Kidney (tissue), 22 donors: ENCODE measurements around the gene B2M. TPM values are rescaled to one million over a fixed set of nuclear protein-coding genes. Genes with fewer than 3 reads are reported as not detected.

Source experiments
- DNase-seq, 5 donors: peaks; one replicate each; pipeline ENCODE4 v3.0.0-alpha.2; 2013 to 2020
- FAIRE-seq: peaks from 2 replicates; lab custom pipeline; 2012; peaks lifted over from hg19 to GRCh38; lab: Jason Lieb, UNC
- H3K27ac ChIP-seq, 2 donors: one replicate each; pipeline ENCODE4 v1.7.0; 2013; ENCODE audit warnings: low read depth in 2 of 2, low read length in 2 of 2, inconsistent platforms in 1 of 2
- H3K27me3 ChIP-seq: one replicate; pipeline ENCODE4 v1.7.1; 2013; ENCODE audit warnings: low read length, inconsistent platforms; ENCODE audit not compliant: control insufficient read depth, insufficient read depth
- H3K36me3 ChIP-seq, 3 donors: one replicate each; pipeline versions ENCODE4 v1.7.0 to v1.7.1; 2013; ENCODE audit warnings: low read length in 3 of 3, control low read depth in 1 of 3, inconsistent platforms in 1 of 3; ENCODE audit not compliant: insufficient read depth in 3 of 3, control insufficient read depth in 2 of 3
- H3K4me1 ChIP-seq, 3 donors: one replicate each; pipeline versions ENCODE4 v1.7.0 to v1.7.1; 2013; ENCODE audit warnings: low read length in 3 of 3, inconsistent platforms in 1 of 3, low read depth in 1 of 3; ENCODE audit not compliant: control insufficient read depth in 2 of 3, insufficient read depth in 2 of 3
- H3K4me3 ChIP-seq, 3 donors: one replicate each; pipeline versions ENCODE4 v1.7.0 to v1.8.1; 2013; ENCODE audit warnings: low read length in 3 of 3, control low read depth in 1 of 3, inconsistent platforms in 1 of 3
- H3K9ac ChIP-seq, 3 donors: one replicate each; pipeline versions ENCODE4 v1.7.0 to v1.7.1; 2013; ENCODE audit warnings: low read length in 3 of 3, control low read depth in 1 of 3, inconsistent platforms in 1 of 3
- H3K9me3 ChIP-seq, 3 donors: one replicate each; pipeline versions ENCODE4 v1.7.0 to v1.7.1; 2013; ENCODE audit warnings: low read length in 3 of 3, control low read depth in 1 of 3, inconsistent platforms in 1 of 3; ENCODE audit not compliant: control insufficient read depth in 2 of 3, insufficient read depth in 1 of 3
- CTCF ChIP-seq: IDR thresholded peaks from 3 replicates; pipeline ENCODE4 v1.5.1; 2012; ENCODE audit warnings: mild to moderate bottlenecking, moderate library complexity, borderline replicate concordance; ENCODE audit not compliant: insufficient read depth; ENCODE audit errors: extremely low read depth
- intact Hi-C: fragments of 100-400 bp; cut with DNase I; formaldehyde crosslinking; loops from one replicate; pipeline ENCODE4 v1.11.1; 2022
- long read RNA-seq, 10 donors: library from polyadenylated mRNA in 1 of 10; unstranded in 1 of 10; transcript quantifications; one replicate each; pipeline ENCODE4 v2.0.0 and lab custom pipeline, GENCODE V29; 2021 to 2026
- polyA plus RNA-seq: library from polyadenylated mRNA; stranded (reverse); fragments of 350-450 nt; fragmentation: Illumina TruSeq; extraction: RNeasy Lipid Tissue Mini Kit (QIAGEN cat#74804); gene quantifications from one replicate; pipeline ENCODE4 v1.2.3, GENCODE V29; 2014; ENCODE audit warnings: low read depth, low replicate concordance; ENCODE audit not compliant: insufficient read depth
- total RNA-seq: library from RNA; stranded (reverse); fragmentation: NEBNext Ultra II Directional; extraction: Animal tissue kit (Norgen Biotek cat#: 25700); gene quantifications from one replicate; pipeline ENCODE4 v1.2.1, GENCODE V29; 2021
- donor health status: control.
- donor health status: control.
- donor health status: control.
- donor health status: control.
- donor health status: control.
- donor health status: DM: yes; HTN: yes; CAD: no.
- donor health status: Normal renal cell carcinoma (clear cell type).

Gene B2M
- total RNA-seq (1,898 TPM), polyA plus RNA-seq (3,515 TPM)
- long read RNA-seq, donor 1, transcript B2M-213 (1 exons, 2,329 nt) = minor isoform, 46 of 291 reads
- long read RNA-seq, donor 1, transcript B2M-204 (4 exons, 1,705 nt) = major isoform, 220 of 291 reads
- long read RNA-seq, donor 1, partial matches to known transcripts = 13 of 291 reads
- long read RNA-seq, donor 1, other reads (novel, unspliced or antisense) = 9 of 291 reads
- long read RNA-seq, donor 2, transcript B2M-204 (4 exons, 1,705 nt) = major isoform, 385 of 464 reads
- long read RNA-seq, donor 2, transcript B2M-213 (1 exons, 2,329 nt) = minor isoform, 37 of 464 reads
- long read RNA-seq, donor 2, partial matches to known transcripts = 24 of 464 reads
- long read RNA-seq, donor 2, other reads (novel, unspliced or antisense) = 15 of 464 reads
- long read RNA-seq, donor 3, transcript B2M-204 (4 exons, 1,705 nt) = major isoform, 473 of 622 reads
- long read RNA-seq, donor 3, transcript B2M-213 (1 exons, 2,329 nt) = minor isoform, 76 of 622 reads
- long read RNA-seq, donor 3, partial matches to known transcripts = 45 of 622 reads
- long read RNA-seq, donor 3, other reads (novel, unspliced or antisense) = 24 of 622 reads
- long read RNA-seq, donor 4, transcript B2M-204 (4 exons, 1,705 nt) = major isoform, 315 of 370 reads
- long read RNA-seq, donor 4, transcript B2M-213 (1 exons, 2,329 nt) = minor isoform, 21 of 370 reads
- long read RNA-seq, donor 4, partial matches to known transcripts = 18 of 370 reads
- long read RNA-seq, donor 4, other reads (novel, unspliced or antisense) = 13 of 370 reads
- long read RNA-seq, donor 5, transcript B2M-204 (4 exons, 1,705 nt) = major isoform, 40 of 51 reads
- long read RNA-seq, donor 5, transcript B2M-213 (1 exons, 2,329 nt) = minor isoform, 11 of 51 reads
- long read RNA-seq, donor 5, partial matches to known transcripts = 0 of 51 reads
- long read RNA-seq, donor 5, other reads (novel, unspliced or antisense) = 0 of 51 reads
- long read RNA-seq, donor 6, transcript B2M-213 (1 exons, 2,329 nt) = minor isoform, 171 of 1,374 reads
- long read RNA-seq, donor 6, transcript B2M-204 (4 exons, 1,705 nt) = major isoform, 1,058 of 1,374 reads
- long read RNA-seq, donor 6, partial matches to known transcripts = 105 of 1,374 reads
- long read RNA-seq, donor 6, other reads (novel, unspliced or antisense) = 36 of 1,374 reads
- long read RNA-seq, donor 7, transcript B2M-213 (1 exons, 2,329 nt) = minor isoform, 174 of 1,183 reads
- long read RNA-seq, donor 7, transcript B2M-204 (4 exons, 1,705 nt) = major isoform, 977 of 1,183 reads
- long read RNA-seq, donor 7, transcript B2M-208 (3 exons, 1,081 nt) = minor isoform, 9 of 1,183 reads
- long read RNA-seq, donor 7, partial matches to known transcripts = 14 of 1,183 reads
- long read RNA-seq, donor 7, other reads (novel, unspliced or antisense) = 7 of 1,183 reads
- long read RNA-seq, donor 8, transcript B2M-213 (1 exons, 2,329 nt) = minor isoform, 69 of 578 reads
- long read RNA-seq, donor 8, transcript B2M-204 (4 exons, 1,705 nt) = major isoform, 447 of 578 reads
- long read RNA-seq, donor 8, partial matches to known transcripts = 47 of 578 reads
- long read RNA-seq, donor 8, other reads (novel, unspliced or antisense) = 12 of 578 reads
- long read RNA-seq, donor 9, transcript B2M-213 (1 exons, 2,329 nt) = minor isoform, 41 of 343 reads
- long read RNA-seq, donor 9, transcript B2M-204 (4 exons, 1,705 nt) = major isoform, 278 of 343 reads
- long read RNA-seq, donor 9, partial matches to known transcripts = 24 of 343 reads
- long read RNA-seq, donor 9, other reads (novel, unspliced or antisense) = 0 of 343 reads
- long read RNA-seq, donor 10, transcript B2M-213 (1 exons, 2,329 nt) = minor isoform, 87 of 431 reads
- long read RNA-seq, donor 10, transcript B2M-204 (4 exons, 1,705 nt) = major isoform, 282 of 431 reads
- long read RNA-seq, donor 10, partial matches to known transcripts = 49 of 431 reads
- long read RNA-seq, donor 10, other reads (novel, unspliced or antisense) = 9 of 431 reads

GRCh38 chr15:44711096-44711742, at the start of gene B2M, which contains the start of gene PATL2:
B2M (plus strand) TSS chr15:44711517; CDS start chr15:44711547, 30 bp downstream.
PATL2 (minus strand) TSS chr15:44711323; CDS start chr15:44676490, 34,833 bp downstream.
- FAIRE-seq = peak; percentile 70
- peak within 1 kb of the TSS; percentile 74 to 99 (median 89) for H3K9ac ChIP-seq
- TF ChIP-seq CTCF = peak; percentile 3
- H3K9me3 ChIP-seq = no peaks in the 10 kb centered on the region
- peaks cover 0 to 3% (median 0%) of the 10 kb centered on the region in 3 donors for H3K4me1 ChIP-seq
- peak within 1 kb of the TSS; percentile 81 to 98 (median 91) for H3K4me3 ChIP-seq
- peak; percentile 98 to 99 (median 99) for DNase-seq
- intact Hi-C loops = no loop called here
- H3K27me3 ChIP-seq = no peaks in the 10 kb centered on the region
- peak within 1 kb of the TSS; percentile 99 to 100 for H3K27ac ChIP-seq
- H3K36me3 ChIP-seq = peaks cover 0 to 15% (median 10%) of the 10 kb centered on the region in 3 donors

- Histone ChIP-seq H3K27ac (no peak overlapping the region), H3K36me3 (peaks cover 3 to 8% (median 8%) of the 10 kb centered on the region in 3 donors), H3K4me1 (peaks cover 0 to 7% (median 3%) of the 10 kb centered on the region in 3 donors), H3K27me3 (no peaks in the 10 kb centered on the region), H3K9me3 (no peaks in the 10 kb centered on the region), H3K9ac (no peak overlapping the region), H3K4me3 (no peak overlapping the region)
- FAIRE-seq = peak; percentile 47
- DNase-seq = no peak
- intact Hi-C loops = loop anchor here (5.0 kb wide), 1 partner anchor 76 kb away; the partner anchor contains the start of gene TRIM69
- no peak for TF ChIP-seq CTCF
Observed at GRCh38 chr15:44661576-44661975, 49.7 kb upstream of the B2M start.
